ENCODE data around the gene THRB.
"Not testable (repeated sequence)": the region's sequence is repeated elsewhere in the genome, so short reads cannot be mapped to it uniquely, and the experiment has no call there.

Gene THRB

GRCh38 chr3:24426896-24427295 lies 67.8 kb downstream of the THRB start:
- H3K9me3 ChIP-seq (ENCODE audit: control insufficient read depth, insufficient read depth, low read depth, low read length), result no peaks in the 10 kb centered on the region
- no peak overlapping the region for H3K4me3 ChIP-seq (ENCODE audit: low read depth, low read length)
- no peak overlapping the region for H3K27ac ChIP-seq (ENCODE audit: low read depth, low read length)
- no peaks in the 10 kb centered on the region for H3K27me3 ChIP-seq (ENCODE audit: control insufficient read depth, insufficient read depth, low read length)
- no peak overlapping the region for H3K9ac ChIP-seq (ENCODE audit: low read length)
- no peaks in the 10 kb centered on the region for H3K4me1 ChIP-seq (ENCODE audit: control insufficient read depth, insufficient read depth, low read length)
- no peaks in the 10 kb centered on the region for H3K36me3 ChIP-seq (ENCODE audit: control insufficient read depth, insufficient read depth, low read length)

GRCh38 chr3:24420829-24421228 lies 73.8 kb downstream of the THRB start:
- not testable (repeated sequence) for H3K9me3 ChIP-seq (ENCODE audit: control insufficient read depth, insufficient read depth, low read depth, low read length); H3K27me3 ChIP-seq (ENCODE audit: control insufficient read depth, insufficient read depth, low read length); H3K36me3 ChIP-seq (ENCODE audit: control insufficient read depth, insufficient read depth, low read length); H3K4me1 ChIP-seq (ENCODE audit: control insufficient read depth, insufficient read depth, low read length); H3K27ac ChIP-seq (ENCODE audit: low read depth, low read length); H3K9ac ChIP-seq (ENCODE audit: low read length); H3K4me3 ChIP-seq (ENCODE audit: low read depth, low read length)

GRCh38 chr3:24420224-24420623 lies 74.4 kb downstream of the THRB start:
- Histone ChIP-seq H3K9me3 (ENCODE audit: control insufficient read depth, insufficient read depth, low read depth, low read length) (no peaks in the 10 kb centered on the region), H3K27me3 (ENCODE audit: control insufficient read depth, insufficient read depth, low read length) (no peaks in the 10 kb centered on the region), H3K36me3 (ENCODE audit: control insufficient read depth, insufficient read depth, low read length) (no peaks in the 10 kb centered on the region), H3K9ac (ENCODE audit: low read length) (no peak overlapping the region), H3K4me1 (ENCODE audit: control insufficient read depth, insufficient read depth, low read length) (no peaks in the 10 kb centered on the region), H3K27ac (ENCODE audit: low read depth, low read length) (no peak overlapping the region), H3K4me3 (ENCODE audit: low read depth, low read length) (no peak overlapping the region)

- H3K27ac ChIP-seq (ENCODE audit: low read depth, low read length), result no peak overlapping the region
- no peaks in the 10 kb centered on the region for H3K9me3 ChIP-seq (ENCODE audit: control insufficient read depth, insufficient read depth, low read depth, low read length)
- no peak overlapping the region for H3K9ac ChIP-seq (ENCODE audit: low read length)
- no peaks in the 10 kb centered on the region for H3K4me1 ChIP-seq (ENCODE audit: control insufficient read depth, insufficient read depth, low read length)
- no peaks in the 10 kb centered on the region for H3K27me3 ChIP-seq (ENCODE audit: control insufficient read depth, insufficient read depth, low read length)
- H3K36me3 ChIP-seq (ENCODE audit: control insufficient read depth, insufficient read depth, low read length), result no peaks in the 10 kb centered on the region
- no peak overlapping the region for H3K4me3 ChIP-seq (ENCODE audit: low read depth, low read length)
Measured at GRCh38 chr3:24419067-24419791, 75.4 kb downstream of the THRB start.

GRCh38 chr3:24417730-24418129 lies 76.9 kb downstream of the THRB start:
- Histone ChIP-seq H3K27ac (ENCODE audit: low read depth, low read length) (no peak overlapping the region), H3K9ac (ENCODE audit: low read length) (no peak overlapping the region), H3K9me3 (ENCODE audit: control insufficient read depth, insufficient read depth, low read depth, low read length) (no peaks in the 10 kb centered on the region), H3K4me1 (ENCODE audit: control insufficient read depth, insufficient read depth, low read length) (no peaks in the 10 kb centered on the region), H3K27me3 (ENCODE audit: control insufficient read depth, insufficient read depth, low read length) (no peaks in the 10 kb centered on the region), H3K36me3 (ENCODE audit: control insufficient read depth, insufficient read depth, low read length) (no peaks in the 10 kb centered on the region), H3K4me3 (ENCODE audit: low read depth, low read length) (no peak overlapping the region)

GRCh38 chr3:24416224-24416623 lies 78.4 kb downstream of the THRB start:
- no peaks in the 10 kb centered on the region for H3K4me1 ChIP-seq (ENCODE audit: control insufficient read depth, insufficient read depth, low read length)
- no peak overlapping the region for H3K4me3 ChIP-seq (ENCODE audit: low read depth, low read length)
- no peaks in the 10 kb centered on the region for H3K36me3 ChIP-seq (ENCODE audit: control insufficient read depth, insufficient read depth, low read length)
- no peak overlapping the region for H3K9ac ChIP-seq (ENCODE audit: low read length)
- H3K9me3 ChIP-seq (ENCODE audit: control insufficient read depth, insufficient read depth, low read depth, low read length), result no peaks in the 10 kb centered on the region
- H3K27ac ChIP-seq (ENCODE audit: low read depth, low read length), result no peak overlapping the region
- no peaks in the 10 kb centered on the region for H3K27me3 ChIP-seq (ENCODE audit: control insufficient read depth, insufficient read depth, low read length)

- H3K4me1 ChIP-seq (ENCODE audit: control insufficient read depth, insufficient read depth, low read length), result no peaks in the 10 kb centered on the region
- no peak overlapping the region for H3K27ac ChIP-seq (ENCODE audit: low read depth, low read length)
- H3K36me3 ChIP-seq (ENCODE audit: control insufficient read depth, insufficient read depth, low read length), result no peaks in the 10 kb centered on the region
- H3K9me3 ChIP-seq (ENCODE audit: control insufficient read depth, insufficient read depth, low read depth, low read length), result no peaks in the 10 kb centered on the region
- H3K9ac ChIP-seq (ENCODE audit: low read length), result no peak overlapping the region
- no peaks in the 10 kb centered on the region for H3K27me3 ChIP-seq (ENCODE audit: control insufficient read depth, insufficient read depth, low read length)
- H3K4me3 ChIP-seq (ENCODE audit: low read depth, low read length), result no peak overlapping the region
Measured at GRCh38 chr3:24415824-24416223, 78.8 kb downstream of the THRB start.

GRCh38 chr3:24413662-24414061 lies 81.0 kb downstream of the THRB start:
- H3K4me1 ChIP-seq (ENCODE audit: control insufficient read depth, insufficient read depth, low read length); H3K27me3 ChIP-seq (ENCODE audit: control insufficient read depth, insufficient read depth, low read length); H3K27ac ChIP-seq (ENCODE audit: low read depth, low read length); H3K4me3 ChIP-seq (ENCODE audit: low read depth, low read length); H3K36me3 ChIP-seq (ENCODE audit: control insufficient read depth, insufficient read depth, low read length); H3K9me3 ChIP-seq (ENCODE audit: control insufficient read depth, insufficient read depth, low read depth, low read length); H3K9ac ChIP-seq (ENCODE audit: low read length): not testable (repeated sequence)

GRCh38 chr3:24410860-24411259 lies 83.8 kb downstream of the THRB start:
- Histone ChIP-seq H3K4me1 (ENCODE audit: control insufficient read depth, insufficient read depth, low read length) (no peaks in the 10 kb centered on the region), H3K27ac (ENCODE audit: low read depth, low read length) (no peak overlapping the region), H3K9me3 (ENCODE audit: control insufficient read depth, insufficient read depth, low read depth, low read length) (no peaks in the 10 kb centered on the region), H3K4me3 (ENCODE audit: low read depth, low read length) (no peak overlapping the region), H3K27me3 (ENCODE audit: control insufficient read depth, insufficient read depth, low read length) (no peaks in the 10 kb centered on the region), H3K9ac (ENCODE audit: low read length) (no peak overlapping the region), H3K36me3 (ENCODE audit: control insufficient read depth, insufficient read depth, low read length) (no peaks in the 10 kb centered on the region)

GRCh38 chr3:24407980-24408680 lies 86.5 kb downstream of the THRB start:
- H3K9ac ChIP-seq (ENCODE audit: low read length), result no peak overlapping the region
- H3K4me3 ChIP-seq (ENCODE audit: low read depth, low read length), result no peak overlapping the region
- no peak overlapping the region for H3K27ac ChIP-seq (ENCODE audit: low read depth, low read length)
- peaks cover 3% of the 10 kb centered on the region; the same call in 1 of the 2 replicates for H3K9me3 ChIP-seq (ENCODE audit: control insufficient read depth, insufficient read depth, low read depth, low read length)
- H3K27me3 ChIP-seq (ENCODE audit: control insufficient read depth, insufficient read depth, low read length), result no peaks in the 10 kb centered on the region
- no peaks in the 10 kb centered on the region for H3K4me1 ChIP-seq (ENCODE audit: control insufficient read depth, insufficient read depth, low read length)
- H3K36me3 ChIP-seq (ENCODE audit: control insufficient read depth, insufficient read depth, low read length), result no peaks in the 10 kb centered on the region

GRCh38 chr3:24406900-24407299 lies 87.8 kb downstream of the THRB start:
- Histone ChIP-seq H3K4me1 (ENCODE audit: control insufficient read depth, insufficient read depth, low read length) (no peaks in the 10 kb centered on the region), H3K4me3 (ENCODE audit: low read depth, low read length) (no peak overlapping the region), H3K27me3 (ENCODE audit: control insufficient read depth, insufficient read depth, low read length) (no peaks in the 10 kb centered on the region), H3K9ac (ENCODE audit: low read length) (no peak overlapping the region), H3K36me3 (ENCODE audit: control insufficient read depth, insufficient read depth, low read length) (no peaks in the 10 kb centered on the region), H3K9me3 (ENCODE audit: control insufficient read depth, insufficient read depth, low read depth, low read length) (peaks cover 3% of the 10 kb centered on the region; the same call in 1 of the 2 replicates), H3K27ac (ENCODE audit: low read depth, low read length) (no peak overlapping the region)

Data from HUES6 (cell line).